ENCODE measurements around the gene KPNA3.
"Not testable (repeated sequence)": the region's sequence is repeated elsewhere in the genome, so short reads cannot be mapped to it uniquely, and the experiment has no call there.

Gene KPNA3

GRCh38 chr13:49807681-49808080 is 15.2 kb upstream of the KPNA3 start:
- no peak for DNase-seq (ENCODE audit: low read depth, low spot score)

GRCh38 chr13:49806126-49806536 is 13.6 kb upstream of the KPNA3 start:
- DNase-seq (ENCODE audit: low read depth, low spot score), result no peak

- DNase-seq (ENCODE audit: low read depth, low spot score), result not testable (repeated sequence)
Measured at GRCh38 chr13:49803047-49803446, 10.6 kb upstream of the KPNA3 start.

GRCh38 chr13:49802426-49802825 is 9.9 kb upstream of the KPNA3 start:
- DNase-seq (ENCODE audit: low read depth, low spot score), result no peak

- peak; percentile 71 for DNase-seq (ENCODE audit: low read depth, low spot score)
Measured at GRCh38 chr13:49791711-49792549, 552 bp downstream of the KPNA3 start.

- peak; percentile 39 for DNase-seq (ENCODE audit: low read depth, low spot score)
Measured at GRCh38 chr13:49791315-49791710, 1.2 kb downstream of the KPNA3 start.

- no peak for DNase-seq (ENCODE audit: low read depth, low spot score)
Measured at GRCh38 chr13:49789968-49790367, 2.5 kb downstream of the KPNA3 start.

GRCh38 chr13:49786401-49787008 is 6.0 kb downstream of the KPNA3 start:
- DNase-seq (ENCODE audit: low read depth, low spot score), result no peak

- no peak for DNase-seq (ENCODE audit: low read depth, low spot score)
Measured at GRCh38 chr13:49784886-49785570, 7.5 kb downstream of the KPNA3 start.

GRCh38 chr13:49783865-49784264 is 8.6 kb downstream of the KPNA3 start:
- no peak for DNase-seq (ENCODE audit: low read depth, low spot score)

- no peak for DNase-seq (ENCODE audit: low read depth, low spot score)
Measured at GRCh38 chr13:49782784-49783183, 9.7 kb downstream of the KPNA3 start.

GRCh38 chr13:49781806-49782205 is 10.7 kb downstream of the KPNA3 start:
- DNase-seq (ENCODE audit: low read depth, low spot score), result no peak

- DNase-seq (ENCODE audit: low read depth, low spot score), result no peak
Measured at GRCh38 chr13:49779721-49780120, 12.8 kb downstream of the KPNA3 start.

- no peak for DNase-seq (ENCODE audit: low read depth, low spot score)
Measured at GRCh38 chr13:49777746-49778614, 14.5 kb downstream of the KPNA3 start.

- peak; percentile 23 for DNase-seq (ENCODE audit: low read depth, low spot score)
Measured at GRCh38 chr13:49776871-49777270, 15.6 kb downstream of the KPNA3 start.

- DNase-seq (ENCODE audit: low read depth, low spot score), result no peak
Measured at GRCh38 chr13:49774376-49775005, 18.0 kb downstream of the KPNA3 start.

GRCh38 chr13:49772828-49773227 is 19.7 kb downstream of the KPNA3 start:
- DNase-seq (ENCODE audit: low read depth, low spot score), result no peak

GRCh38 chr13:49761811-49762210 is 30.7 kb downstream of the KPNA3 start:
- DNase-seq (ENCODE audit: low read depth, low spot score), result not testable (repeated sequence)

GRCh38 chr13:49760558-49760957 is 31.9 kb downstream of the KPNA3 start:
- DNase-seq (ENCODE audit: low read depth, low spot score), result no peak

GRCh38 chr13:49759503-49759902 is 33.0 kb downstream of the KPNA3 start:
- DNase-seq (ENCODE audit: low read depth, low spot score), result no peak

GRCh38 chr13:49756263-49756662 is 36.2 kb downstream of the KPNA3 start:
- no peak for DNase-seq (ENCODE audit: low read depth, low spot score)

Measured in astrocyte of the hippocampus (primary cell).